DND-41 (cell line): ENCODE measurements around the gene UBAP1.

Experiments
- CTCF ChIP-seq: IDR thresholded peaks from 2 replicates; pipeline ENCODE4 v1.5.1; 2012; ENCODE audit warnings: borderline replicate concordance, low read length, moderate library complexity, mild to moderate bottlenecking; ENCODE audit not compliant: poor library complexity, severe bottlenecking; ENCODE audit errors: extremely low read depth
- EZH2 ChIP-seq: IDR thresholded peaks from 3 replicates; pipeline ENCODE4 v1.6.1; 2012; ENCODE audit warnings: borderline replicate concordance, low read depth, mild to moderate bottlenecking, moderate library complexity, low read length, inconsistent platforms; ENCODE audit not compliant: severe bottlenecking

- no peak for TF ChIP-seq CTCF
- no peak for TF ChIP-seq EZH2
Observed at GRCh38 chr9:34254966-34255825, 76.4 kb downstream of the UBAP1 start.
